Hepatocyte (in vitro differentiated cells): ENCODE data around the gene NCR3LG1.

Experiments
- CTCF ChIP-seq: fragments of 200-600 bp; sonication (generic); IDR thresholded peaks from 2 replicates; pipeline ENCODE4 v1.5.1; 2016; ENCODE audit warnings: antibody characterized with exemption, mild to moderate bottlenecking; ENCODE audit not compliant: poor library complexity
- EZH2 ChIP-seq: fragments of 200-600 bp; sonication (generic); IDR thresholded peaks from 2 replicates; pipeline ENCODE4 v1.6.1; 2016; ENCODE audit warnings: antibody characterized with exemption, mild to moderate bottlenecking, borderline replicate concordance

GRCh38 chr11:17402486-17402885, 50.9 kb downstream of the NCR3LG1 start:
- TF ChIP-seq CTCF: no peak
- TF ChIP-seq EZH2: no peak
